HG03565 (cell line): ENCODE measurements around the gene CCL8.

Experiments
- ATAC-seq: cut with Tn5 transposase; IDR thresholded peaks from one replicate; pipeline ENCODE4 v1.9.1; 2021; ENCODE audit warnings: mild to moderate bottlenecking, moderate library complexity; ENCODE audit not compliant: unreplicated experiment

The CCL8 gene

DNA sequence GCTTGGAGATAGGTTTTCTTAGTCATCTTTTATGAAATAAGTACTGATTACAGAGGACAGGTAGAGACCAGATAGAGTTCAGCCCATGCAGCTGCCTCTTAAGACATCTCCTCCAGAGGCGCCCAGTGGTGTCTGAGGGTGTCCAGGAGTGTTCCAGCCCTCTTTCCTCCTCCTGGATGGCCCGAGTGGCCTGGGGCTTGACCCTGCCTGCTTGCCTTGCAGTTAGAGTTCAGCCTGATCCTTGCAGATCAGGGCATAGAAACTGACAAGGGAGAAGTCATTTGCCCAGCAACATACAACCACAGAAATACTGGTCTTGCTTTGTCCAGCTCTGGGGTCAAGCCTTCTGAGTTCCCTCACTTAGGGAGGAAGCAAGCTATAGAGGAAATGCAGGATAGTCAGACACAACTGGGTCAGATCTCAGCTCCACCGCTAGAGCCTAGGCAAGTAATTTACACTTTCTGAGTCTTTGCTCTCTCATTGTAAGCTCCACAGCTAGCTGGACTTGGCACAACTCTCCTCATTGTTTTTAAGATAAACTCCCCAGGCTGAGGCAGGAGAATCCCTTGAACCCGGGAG, 47.4 kb downstream of the CCL8 start:
- no peak for ATAC-seq

- no peak for ATAC-seq
These were observed 48.4 kb downstream of the CCL8 start for GRCh38 chr17:34367486-34368195.

- no peak for ATAC-seq
These were observed 49.1 kb downstream of the CCL8 start for GRCh38 chr17:34368196-34368945.

DNA sequence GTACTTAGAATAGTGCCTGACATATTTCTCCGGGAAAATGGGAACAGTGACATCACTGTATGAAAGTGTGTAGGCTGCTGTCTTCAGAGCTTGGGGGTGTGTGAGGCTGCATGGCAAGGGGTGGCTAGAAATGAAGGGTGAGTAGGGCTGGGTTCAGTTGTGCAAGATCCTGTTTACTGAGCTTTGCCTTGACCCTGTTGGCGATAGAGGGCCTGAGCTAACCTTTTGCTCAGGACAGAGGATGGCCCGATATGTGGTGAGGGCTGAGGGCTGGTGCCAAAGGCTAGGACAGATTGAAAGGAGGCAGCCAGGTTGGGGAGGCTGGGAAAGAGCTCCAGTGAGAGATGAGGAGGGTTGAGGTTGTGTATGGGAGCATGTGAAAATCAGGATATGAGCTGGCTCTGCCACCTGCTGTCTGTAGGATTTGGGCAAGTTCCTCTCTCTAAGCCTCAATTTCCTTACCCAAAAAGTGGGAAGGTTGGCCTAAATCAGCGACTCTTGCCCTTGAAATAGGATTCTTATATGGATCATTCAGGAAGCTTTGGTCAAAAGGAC, 49.8 kb downstream of the CCL8 start:
- no peak for ATAC-seq

DNA sequence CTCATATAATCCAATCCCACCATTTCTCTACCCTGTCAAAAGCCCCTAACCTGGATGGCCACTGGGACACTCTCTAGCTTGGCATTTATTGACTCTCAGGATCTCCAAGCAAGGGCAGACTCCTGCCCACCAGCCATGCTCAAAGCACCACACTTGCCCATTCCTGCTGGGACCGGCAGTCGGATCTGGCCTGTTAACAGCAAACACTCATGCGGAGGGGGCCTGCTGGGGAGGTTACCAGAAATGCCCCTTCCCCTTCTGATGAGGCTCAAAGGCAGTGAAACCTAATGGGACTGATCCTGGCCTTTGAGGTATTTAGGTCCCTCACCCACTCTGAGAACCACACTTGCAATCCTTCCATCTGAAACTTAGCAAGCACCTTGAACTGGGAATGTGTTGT, 50.3 kb downstream of the CCL8 start:
- ATAC-seq: no peak

- ATAC-seq: no peak
These were observed 51.3 kb downstream of the CCL8 start for GRCh38 chr17:34370376-34370996.

GRCh38 chr17:34370997-34371395, 51.8 kb downstream of the CCL8 start:
- ATAC-seq: no peak
